Medulla oblongata (tissue), 1 donor: ENCODE results near the gene UNC5B.

Experiments used
- DNase-seq: peaks from one replicate; pipeline ENCODE4 v3.0.0-alpha.2; 2015; ENCODE audit errors: extremely low spot score

Gene UNC5B

DNA sequence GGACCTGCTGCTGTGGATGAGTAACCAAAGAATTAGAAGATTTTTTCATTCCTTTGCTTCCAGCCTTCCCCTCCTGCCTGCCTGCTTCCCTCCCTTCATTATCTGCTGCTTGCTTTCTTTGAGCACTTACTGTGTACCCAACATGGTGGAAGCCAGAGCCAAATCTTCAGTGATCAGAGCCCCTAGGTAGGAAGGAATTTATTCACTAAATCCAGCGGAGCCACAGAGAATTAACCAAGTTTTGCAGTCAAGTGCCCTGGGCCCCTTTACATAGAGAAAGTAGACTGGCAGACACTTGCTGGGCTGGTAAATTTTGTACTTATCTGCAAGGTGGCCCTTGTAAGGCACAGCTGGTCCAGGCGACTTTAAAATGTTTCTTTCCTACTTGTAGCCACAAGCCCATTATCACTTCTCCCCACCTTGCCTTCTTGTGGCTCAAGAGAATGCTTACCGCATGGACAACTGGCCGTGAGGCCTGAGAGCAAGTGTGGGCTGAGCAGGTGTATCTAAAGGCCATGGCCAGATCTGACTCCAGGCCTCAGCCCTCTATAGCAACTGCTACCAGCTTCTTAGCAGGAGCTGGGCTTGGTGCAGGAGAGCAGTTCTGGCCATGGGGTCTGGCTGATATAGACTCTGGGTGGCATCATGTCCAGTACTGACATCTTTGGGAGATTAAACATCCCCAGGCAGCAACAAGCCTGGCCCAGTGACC, 11.1 kb downstream of the UNC5B start:
- no peak for DNase-seq

- peak; percentile 78 for DNase-seq
Measured at GRCh38 chr10:71225291-71226058, 13.1 kb downstream of the UNC5B start.

DNA sequence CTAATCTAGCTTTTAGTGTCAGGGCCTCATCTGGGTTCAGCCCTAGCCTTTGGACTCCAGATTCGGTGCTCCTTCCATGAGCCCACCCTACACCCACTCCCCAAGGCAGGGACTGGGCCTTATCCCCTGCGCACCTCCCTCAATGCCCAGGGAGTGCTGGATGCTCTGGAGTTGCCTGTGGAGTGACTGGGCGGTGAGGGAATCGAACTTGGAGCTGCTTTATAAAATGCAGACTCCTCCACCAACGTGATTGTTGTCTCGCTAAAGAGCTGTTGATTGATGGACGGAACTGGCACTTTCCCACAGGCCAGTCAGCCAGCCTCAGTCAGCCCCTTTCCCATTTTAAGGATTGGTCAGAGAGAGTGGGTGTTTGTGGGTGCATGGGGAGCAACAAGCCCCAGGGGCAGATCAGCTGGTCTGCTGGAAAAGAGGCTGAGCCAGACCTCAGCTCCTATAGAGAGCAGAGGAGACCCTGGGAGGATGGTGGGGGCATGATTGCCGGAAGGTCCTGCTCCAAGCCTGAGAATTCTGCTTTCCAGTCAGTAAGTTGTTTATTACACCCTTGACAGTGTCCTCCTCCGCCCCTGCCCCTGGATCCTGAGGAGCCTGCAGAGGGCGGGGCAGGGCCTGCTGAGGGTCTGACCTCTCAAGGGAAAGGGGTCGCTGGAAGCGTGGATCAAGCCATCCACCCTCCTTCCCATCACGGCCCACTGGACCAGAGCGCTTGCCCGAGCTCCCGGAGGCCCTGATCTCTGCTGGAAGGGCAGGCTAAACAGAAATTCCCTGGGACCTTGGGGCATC, 16.7 kb downstream of the UNC5B start:
- no peak for DNase-seq

- DNase-seq = no peak
Measured at GRCh38 chr10:71229726-71230655, 17.6 kb downstream of the UNC5B start.

GRCh38 chr10:71230656-71231025, 18.3 kb downstream of the UNC5B start:
- DNase-seq = no peak

DNA sequence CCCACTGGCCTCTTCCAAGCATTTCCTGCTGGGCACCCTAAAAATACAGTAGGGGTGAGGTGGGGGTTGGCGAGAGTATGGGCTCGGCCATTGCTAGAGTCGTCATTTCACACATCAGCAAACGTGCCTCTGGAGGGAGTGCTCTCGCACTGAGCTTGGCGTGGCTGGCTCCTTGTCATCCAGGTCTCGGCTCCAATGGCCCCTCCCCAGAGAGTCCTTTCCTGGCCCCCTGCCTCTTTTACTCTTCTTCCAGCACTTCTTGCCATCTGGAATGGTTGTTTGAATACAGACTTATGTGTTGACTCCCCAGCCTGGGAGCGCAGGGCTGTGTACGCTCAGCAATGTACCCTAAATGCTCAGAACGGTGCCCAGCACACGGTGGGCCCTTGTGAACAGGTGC, 18.8 kb downstream of the UNC5B start:
- no peak for DNase-seq

- peak; percentile 98 for DNase-seq
Measured at GRCh38 chr10:71232089-71232998, 20.0 kb downstream of the UNC5B start.

DNA sequence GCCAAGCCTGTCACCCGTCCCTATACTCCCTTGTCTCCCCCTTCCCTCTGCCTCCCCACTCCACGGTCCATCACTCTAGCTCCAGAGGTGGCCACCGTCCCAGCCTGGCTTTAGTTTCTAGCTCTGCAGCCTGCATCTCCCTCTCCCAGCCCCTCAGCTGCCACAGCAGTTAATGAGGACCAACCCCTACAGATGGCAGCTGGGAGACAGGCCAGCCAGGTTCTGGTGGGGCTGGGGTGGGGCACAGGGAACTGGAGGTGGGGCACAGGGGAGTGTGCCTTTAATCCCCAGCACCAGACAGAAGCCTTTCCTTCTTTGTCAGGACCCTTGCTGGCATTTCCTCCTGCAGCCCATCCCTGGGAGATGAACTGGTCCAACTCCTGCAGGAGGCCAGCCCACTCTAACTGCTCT, 21.1 kb downstream of the UNC5B start:
- no peak for DNase-seq

GRCh38 chr10:71234004-71234894, 21.9 kb downstream of the UNC5B start:
- DNase-seq = no peak

- DNase-seq = no peak
Measured at GRCh38 chr10:71234970-71235685, 22.8 kb downstream of the UNC5B start.

GRCh38 chr10:71235808-71236207, 23.4 kb downstream of the UNC5B start:
- DNase-seq = no peak

DNA sequence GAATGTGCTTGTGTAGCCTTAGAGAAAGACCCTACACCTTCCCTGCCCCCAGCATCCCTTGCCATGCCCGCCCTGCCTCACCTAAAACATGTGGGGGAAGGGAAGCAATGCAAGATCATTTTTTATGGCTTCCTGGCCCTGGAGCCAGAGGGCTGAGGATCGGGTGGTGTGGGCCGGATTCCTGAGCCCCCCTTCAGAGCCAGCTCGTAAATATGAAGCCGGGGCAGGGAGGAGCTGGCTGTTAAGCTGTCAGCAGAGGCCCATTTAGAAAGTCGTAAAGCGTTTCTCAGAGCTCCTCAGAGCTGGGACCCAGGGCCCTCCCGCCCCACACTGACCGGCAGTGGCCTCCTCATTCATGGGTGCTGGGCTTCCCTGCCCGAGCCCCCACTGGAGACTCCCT, 23.9 kb downstream of the UNC5B start:
- DNase-seq = no peak

GRCh38 chr10:71236822-71237682, 24.7 kb downstream of the UNC5B start:
- DNase-seq = no peak

DNA sequence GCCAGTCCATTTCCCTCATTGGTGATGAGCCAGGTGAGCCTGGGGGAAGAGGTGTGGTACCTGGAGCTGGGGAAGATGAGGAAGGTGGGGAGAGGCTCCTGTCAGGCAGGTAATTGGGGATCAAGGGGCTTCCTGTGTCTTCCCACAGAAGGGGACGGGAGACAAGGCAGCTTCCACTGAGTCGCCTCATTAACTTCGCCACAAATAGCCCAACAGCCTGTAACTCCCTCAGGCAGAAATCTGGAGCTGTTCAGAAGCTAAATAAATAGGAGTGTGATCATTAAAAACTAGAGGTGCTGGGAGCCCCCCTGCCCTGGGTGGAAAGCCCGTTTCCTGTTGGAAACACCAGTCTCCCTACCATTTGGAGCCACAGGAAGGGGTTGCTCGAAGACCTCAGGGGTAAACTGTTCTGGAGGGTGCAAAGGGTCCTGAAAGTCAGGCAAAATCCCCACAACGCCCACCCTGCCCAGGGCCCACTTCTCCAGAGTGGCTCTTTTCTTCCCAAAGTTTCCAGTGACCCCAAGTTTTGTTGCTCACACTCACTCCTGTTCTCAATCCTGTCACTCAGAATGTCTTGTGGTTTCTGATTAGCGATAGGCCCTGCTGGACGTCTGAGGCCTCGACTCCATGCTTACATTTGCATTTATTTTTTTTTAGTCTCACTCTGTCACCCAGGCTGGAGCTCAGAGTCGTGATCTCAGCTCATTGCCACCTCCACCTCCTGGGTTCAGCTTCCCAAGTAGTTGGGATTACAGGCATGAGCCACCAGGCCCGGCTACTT, 25.7 kb downstream of the UNC5B start:
- DNase-seq = no peak

DNA sequence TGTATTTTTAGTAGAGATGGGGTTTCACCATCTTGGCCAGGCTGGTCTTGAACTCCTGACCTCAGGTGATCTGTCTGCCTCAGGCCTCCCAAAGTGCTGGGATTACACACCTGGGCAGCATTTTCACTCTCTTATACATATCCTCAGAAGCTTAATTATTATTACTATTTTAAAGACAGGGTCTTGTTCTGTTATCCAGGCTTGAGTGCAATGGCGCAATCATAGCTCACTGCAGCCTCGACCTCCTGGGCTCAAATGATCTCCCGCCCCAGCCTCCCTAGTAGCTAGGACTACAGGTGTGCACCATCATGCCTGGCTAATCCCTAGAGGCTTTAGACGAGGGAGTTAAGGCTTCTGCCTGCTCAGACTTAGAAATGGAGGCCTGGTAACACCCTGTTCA, 26.3 kb downstream of the UNC5B start:
- DNase-seq = no peak

- no peak for DNase-seq
Measured at GRCh38 chr10:71239131-71239915, 27.0 kb downstream of the UNC5B start.
